Neural cell (in vitro differentiated cells): ENCODE data around the gene CFAP161. TPM values are rescaled to one million over a fixed set of nuclear protein-coding genes. Genes with fewer than 3 reads are reported as not detected.

Experiments used
- H2AFZ ChIP-seq: fragments of 200-600, 300-800 bp; sonication (generic), shearing (Covaris generic); 2 replicates; pipeline ENCODE4 v1.6.0; 2014; ENCODE audit warnings: low read depth, mild to moderate bottlenecking, antibody characterized with exemption, low read length, moderate library complexity
- H3F3A ChIP-seq: fragments of 200-600 bp; shearing (Covaris generic); 2 replicates; pipeline ENCODE4 v1.6.1; 2016; ENCODE audit warnings: mild to moderate bottlenecking, moderate library complexity, mixed read lengths, antibody characterized with exemption, low read length; ENCODE audit not compliant: insufficient read depth, poor library complexity, severe bottlenecking
- H3K27ac ChIP-seq: fragments of 200-600, 300-800 bp; sonication (generic), shearing (Covaris generic); 2 replicates; pipeline ENCODE4 v1.5.1; 2014; ENCODE audit warnings: mild to moderate bottlenecking, low read length, moderate library complexity
- H3K27me3 ChIP-seq: fragments of 300-800, 200-600 bp; sonication (generic), shearing (Covaris generic); 2 replicates; pipeline ENCODE4 v1.6.0; 2014; ENCODE audit warnings: mild to moderate bottlenecking, low read depth, low read length, moderate library complexity; ENCODE audit not compliant: insufficient read depth
- H3K36me3 ChIP-seq: fragments of 300-800, 200-600 bp; sonication (generic), shearing (Covaris generic); 2 replicates; pipeline ENCODE4 v1.5.1; 2014; ENCODE audit warnings: mild to moderate bottlenecking, antibody characterized with exemption, low read length, moderate library complexity; ENCODE audit not compliant: insufficient read depth
- H3K4me2 ChIP-seq: fragments of 300-800, 200-600 bp; sonication (generic), shearing (Covaris generic); 2 replicates; pipeline ENCODE4 v1.6.0; 2014; ENCODE audit warnings: mild to moderate bottlenecking, low read length
- H3K4me3 ChIP-seq: fragments of 300-800, 200-600 bp; sonication (generic), shearing (Covaris generic); 2 replicates; pipeline ENCODE4 v1.5.1; 2014; ENCODE audit warnings: mild to moderate bottlenecking, low read length, moderate library complexity
- H3K79me2 ChIP-seq: fragments of 200-600 bp; shearing (Covaris generic); replicated peaks from 2 replicates; pipeline ENCODE4 v1.6.0; 2014; ENCODE audit warnings: mild to moderate bottlenecking, low read length, moderate library complexity; ENCODE audit not compliant: insufficient read depth
- H3K9ac ChIP-seq: fragments of 300-800, 200-600 bp; sonication (generic), shearing (Covaris generic); 2 replicates; pipeline ENCODE4 v1.6.1; 2016; ENCODE audit warnings: mild to moderate bottlenecking, low read length, mixed read lengths
- H3K9me2 ChIP-seq: fragments of 200-600 bp; shearing (Covaris generic); 2 replicates; pipeline ENCODE4 v1.6.1; 2016; ENCODE audit warnings: mild to moderate bottlenecking, low read length, mixed read lengths; ENCODE audit not compliant: insufficient read depth
- H3K9me3 ChIP-seq: fragments of 200-600, 300-800 bp; sonication (generic), shearing (Covaris generic); 2 replicates; pipeline ENCODE4 v1.6.1; 2016; ENCODE audit warnings: mild to moderate bottlenecking, mixed run types, low read length, moderate library complexity, mixed read lengths
- H4K20me1 ChIP-seq: fragments of 200-600 bp; shearing (Covaris generic); 2 replicates; pipeline ENCODE4 v1.6.1; 2016; ENCODE audit warnings: mild to moderate bottlenecking, mixed run types; ENCODE audit not compliant: insufficient read depth
- EP300 ChIP-seq: fragments of 450-650 bp; conservative IDR thresholded peaks from 2 replicates; pipeline ENCODE4 v1.6.1; 2014; ENCODE audit warnings: antibody characterized with exemption, mild to moderate bottlenecking, moderate library complexity; ENCODE audit not compliant: poor library complexity, severe bottlenecking
- EZH2 ChIP-seq: fragments of 200-600, 300-800 bp; shearing (Covaris generic), sonication (generic); IDR thresholded peaks from 2 replicates; pipeline ENCODE4 v1.6.1; 2014; ENCODE audit warnings: antibody characterized with exemption, low read length, borderline replicate concordance, mild to moderate bottlenecking; ENCODE audit not compliant: insufficient read depth, poor library complexity, severe bottlenecking
- MXI1 ChIP-seq: fragments of 450-650 bp; conservative IDR thresholded peaks from 2 replicates; pipeline ENCODE4 v1.6.1; 2014; ENCODE audit warnings: antibody characterized with exemption, mild to moderate bottlenecking; ENCODE audit not compliant: poor library complexity, severe bottlenecking
- POLR2AphosphoS5 ChIP-seq: IDR thresholded peaks from 2 replicates; pipeline ENCODE4 v1.6.1; 2012
- RAD21 ChIP-seq: fragments of 450-650 bp; conservative IDR thresholded peaks from 2 replicates; pipeline ENCODE4 v1.6.1; 2014; ENCODE audit warnings: antibody characterized with exemption, mild to moderate bottlenecking, moderate library complexity
- SMC3 ChIP-seq: fragments of 450-650 bp; conservative IDR thresholded peaks from 2 replicates; pipeline ENCODE4 v1.6.1; 2014; ENCODE audit warnings: antibody characterized with exemption, mild to moderate bottlenecking, moderate library complexity; ENCODE audit not compliant: poor library complexity
- TAF1 ChIP-seq: IDR thresholded peaks from 2 replicates; pipeline ENCODE4 v1.6.1; 2012; ENCODE audit warnings: low read depth
- polyA plus RNA-seq: library from polyadenylated mRNA; depleted of rRNA; stranded (reverse); fragments of >200 nt; gene quantifications from 2 replicates; pipeline ENCODE4 v1.2.3, GENCODE V29; 2014
- TF ChIP-seq, protein P1 (sequence below): fragments of 450-650 bp; IDR thresholded peaks from 2 replicates; pipeline ENCODE4 v1.5.1; 2014; ENCODE audit warnings: antibody characterized with exemption, mild to moderate bottlenecking, moderate library complexity; ENCODE audit not compliant: poor library complexity, severe bottlenecking
- TF ChIP-seq, protein P2 (sequence below): IDR thresholded peaks from 2 replicates; pipeline ENCODE4 v1.6.1; 2012; ENCODE audit warnings: borderline replicate concordance

CFAP161 gene
- polyA plus RNA-seq, 1 donor from 2014 or later = not detected

DNA sequence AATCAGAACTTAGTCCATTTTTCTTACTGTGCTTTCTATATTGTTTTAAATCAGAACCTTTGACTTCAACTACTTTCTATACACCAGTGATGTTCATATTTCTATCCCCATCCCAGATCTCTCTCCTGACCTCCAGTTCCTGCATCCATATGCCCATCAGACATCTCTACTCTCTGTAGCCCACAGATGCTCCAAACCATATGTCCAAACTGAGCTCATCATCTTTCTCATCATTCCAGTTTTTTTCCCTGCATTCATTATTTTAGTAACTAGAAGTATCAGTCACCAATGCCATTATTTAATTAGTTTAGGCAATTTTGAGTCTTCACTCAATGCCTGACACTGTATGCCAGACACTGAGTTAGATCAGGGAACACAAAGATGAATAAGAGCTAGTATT lies 37.2 kb downstream of the CFAP161 start:
- H3K79me2 ChIP-seq = no peaks in the 10 kb centered on the region
- H3K9me2 ChIP-seq = no peaks in the 10 kb centered on the region
- no peaks in the 10 kb centered on the region for H3K36me3 ChIP-seq
- no peak overlapping the region for H3K27ac ChIP-seq
- no peaks in the 10 kb centered on the region for H3K27me3 ChIP-seq
- H3K9ac ChIP-seq = no peak overlapping the region
- H2AFZ ChIP-seq = no peak overlapping the region
- no peaks in the 10 kb centered on the region for H3F3A ChIP-seq
- no peak overlapping the region for H3K4me3 ChIP-seq
- no peaks in the 10 kb centered on the region for H3K9me3 ChIP-seq
- no peaks in the 10 kb centered on the region for H4K20me1 ChIP-seq
- no peak overlapping the region for H3K4me2 ChIP-seq
- TF ChIP-seq, protein P1, sequence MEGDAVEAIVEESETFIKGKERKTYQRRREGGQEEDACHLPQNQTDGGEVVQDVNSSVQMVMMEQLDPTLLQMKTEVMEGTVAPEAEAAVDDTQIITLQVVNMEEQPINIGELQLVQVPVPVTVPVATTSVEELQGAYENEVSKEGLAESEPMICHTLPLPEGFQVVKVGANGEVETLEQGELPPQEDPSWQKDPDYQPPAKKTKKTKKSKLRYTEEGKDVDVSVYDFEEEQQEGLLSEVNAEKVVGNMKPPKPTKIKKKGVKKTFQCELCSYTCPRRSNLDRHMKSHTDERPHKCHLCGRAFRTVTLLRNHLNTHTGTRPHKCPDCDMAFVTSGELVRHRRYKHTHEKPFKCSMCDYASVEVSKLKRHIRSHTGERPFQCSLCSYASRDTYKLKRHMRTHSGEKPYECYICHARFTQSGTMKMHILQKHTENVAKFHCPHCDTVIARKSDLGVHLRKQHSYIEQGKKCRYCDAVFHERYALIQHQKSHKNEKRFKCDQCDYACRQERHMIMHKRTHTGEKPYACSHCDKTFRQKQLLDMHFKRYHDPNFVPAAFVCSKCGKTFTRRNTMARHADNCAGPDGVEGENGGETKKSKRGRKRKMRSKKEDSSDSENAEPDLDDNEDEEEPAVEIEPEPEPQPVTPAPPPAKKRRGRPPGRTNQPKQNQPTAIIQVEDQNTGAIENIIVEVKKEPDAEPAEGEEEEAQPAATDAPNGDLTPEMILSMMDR = no peak
- no peak for TF ChIP-seq EZH2
- no peak for TF ChIP-seq TAF1
- TF ChIP-seq RAD21 = no peak
- no peak for TF ChIP-seq MXI1
- no peak for TF ChIP-seq SMC3
- TF ChIP-seq EP300 = no peak
- no peak for TF ChIP-seq POLR2AphosphoS5
- TF ChIP-seq, protein P2, sequence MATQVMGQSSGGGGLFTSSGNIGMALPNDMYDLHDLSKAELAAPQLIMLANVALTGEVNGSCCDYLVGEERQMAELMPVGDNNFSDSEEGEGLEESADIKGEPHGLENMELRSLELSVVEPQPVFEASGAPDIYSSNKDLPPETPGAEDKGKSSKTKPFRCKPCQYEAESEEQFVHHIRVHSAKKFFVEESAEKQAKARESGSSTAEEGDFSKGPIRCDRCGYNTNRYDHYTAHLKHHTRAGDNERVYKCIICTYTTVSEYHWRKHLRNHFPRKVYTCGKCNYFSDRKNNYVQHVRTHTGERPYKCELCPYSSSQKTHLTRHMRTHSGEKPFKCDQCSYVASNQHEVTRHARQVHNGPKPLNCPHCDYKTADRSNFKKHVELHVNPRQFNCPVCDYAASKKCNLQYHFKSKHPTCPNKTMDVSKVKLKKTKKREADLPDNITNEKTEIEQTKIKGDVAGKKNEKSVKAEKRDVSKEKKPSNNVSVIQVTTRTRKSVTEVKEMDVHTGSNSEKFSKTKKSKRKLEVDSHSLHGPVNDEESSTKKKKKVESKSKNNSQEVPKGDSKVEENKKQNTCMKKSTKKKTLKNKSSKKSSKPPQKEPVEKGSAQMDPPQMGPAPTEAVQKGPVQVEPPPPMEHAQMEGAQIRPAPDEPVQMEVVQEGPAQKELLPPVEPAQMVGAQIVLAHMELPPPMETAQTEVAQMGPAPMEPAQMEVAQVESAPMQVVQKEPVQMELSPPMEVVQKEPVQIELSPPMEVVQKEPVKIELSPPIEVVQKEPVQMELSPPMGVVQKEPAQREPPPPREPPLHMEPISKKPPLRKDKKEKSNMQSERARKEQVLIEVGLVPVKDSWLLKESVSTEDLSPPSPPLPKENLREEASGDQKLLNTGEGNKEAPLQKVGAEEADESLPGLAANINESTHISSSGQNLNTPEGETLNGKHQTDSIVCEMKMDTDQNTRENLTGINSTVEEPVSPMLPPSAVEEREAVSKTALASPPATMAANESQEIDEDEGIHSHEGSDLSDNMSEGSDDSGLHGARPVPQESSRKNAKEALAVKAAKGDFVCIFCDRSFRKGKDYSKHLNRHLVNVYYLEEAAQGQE = no peak

DNA sequence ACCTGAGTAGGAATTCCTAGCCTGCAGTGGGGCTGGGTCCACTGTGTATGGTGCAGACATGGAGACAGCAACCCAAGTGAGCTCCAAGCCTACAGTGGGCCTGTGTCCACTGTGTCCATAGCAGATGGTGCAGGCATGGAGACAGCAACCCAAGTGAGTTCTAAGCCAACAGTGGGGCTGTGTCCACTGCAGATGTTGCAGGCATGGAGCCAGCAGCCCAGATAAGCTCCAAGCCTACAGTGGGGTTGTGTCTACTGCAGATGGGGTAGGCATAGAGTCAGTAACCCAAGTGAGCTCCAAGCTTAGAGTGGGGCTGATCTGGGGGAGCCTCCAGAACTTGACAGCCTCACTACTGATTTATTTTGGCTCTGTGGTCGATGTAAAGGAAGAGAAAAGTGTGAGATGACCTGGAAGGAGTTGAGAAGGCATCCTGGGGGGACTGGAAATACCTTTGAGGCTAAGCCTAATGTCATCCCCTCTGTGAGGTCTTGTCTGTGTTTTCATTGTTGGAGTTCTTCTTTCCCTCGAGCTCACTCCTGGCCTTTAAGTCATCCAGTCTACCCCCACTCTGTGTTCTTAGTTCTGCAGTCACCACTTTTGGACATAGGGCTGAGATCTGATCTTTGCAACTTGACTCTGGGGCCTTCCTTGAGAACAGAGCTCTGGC lies 40.2 kb downstream of the CFAP161 start:
- no peak overlapping the region for H3K4me3 ChIP-seq
- no peaks in the 10 kb centered on the region for H3K79me2 ChIP-seq
- H3K27me3 ChIP-seq = no peaks in the 10 kb centered on the region
- TF ChIP-seq SMC3 = no peak
- no peak for TF ChIP-seq RAD21
- TF ChIP-seq, protein P2 = no peak
- TF ChIP-seq EP300 = no peak
- no peak for TF ChIP-seq TAF1
- no peak for TF ChIP-seq POLR2AphosphoS5
- TF ChIP-seq, protein P1 = no peak
- no peak for TF ChIP-seq EZH2
- no peak for TF ChIP-seq MXI1
- H3K27ac ChIP-seq = no peak overlapping the region
- no peak overlapping the region for H3K4me2 ChIP-seq
- no peaks in the 10 kb centered on the region for H3F3A ChIP-seq
- no peak overlapping the region for H3K9ac ChIP-seq
- no peaks in the 10 kb centered on the region for H3K9me2 ChIP-seq
- no peaks in the 10 kb centered on the region for H3K9me3 ChIP-seq
- no peak overlapping the region for H2AFZ ChIP-seq
- no peaks in the 10 kb centered on the region for H3K36me3 ChIP-seq
- H4K20me1 ChIP-seq = no peaks in the 10 kb centered on the region
